Panc1 (cell line): ENCODE data around the gene CAMKMT.

Experiments
- CTCF ChIP-seq: fragments of 450-650 bp; IDR thresholded peaks from 2 replicates; pipeline ENCODE4 v1.5.1; 2017; ENCODE audit warnings: mild to moderate bottlenecking
- POLR2AphosphoS5 ChIP-seq: IDR thresholded peaks from 2 replicates; pipeline ENCODE4 v1.6.1; 2012; ENCODE audit warnings: mild to moderate bottlenecking, low read depth, low read length, moderate library complexity

GRCh38 chr2:44362207-44363015 lies 664 bp downstream of the CAMKMT start:
- TF ChIP-seq CTCF: no peak
- no peak for TF ChIP-seq POLR2AphosphoS5
